Measurements from ENCODE around the gene ATXN7L2.

DNA sequence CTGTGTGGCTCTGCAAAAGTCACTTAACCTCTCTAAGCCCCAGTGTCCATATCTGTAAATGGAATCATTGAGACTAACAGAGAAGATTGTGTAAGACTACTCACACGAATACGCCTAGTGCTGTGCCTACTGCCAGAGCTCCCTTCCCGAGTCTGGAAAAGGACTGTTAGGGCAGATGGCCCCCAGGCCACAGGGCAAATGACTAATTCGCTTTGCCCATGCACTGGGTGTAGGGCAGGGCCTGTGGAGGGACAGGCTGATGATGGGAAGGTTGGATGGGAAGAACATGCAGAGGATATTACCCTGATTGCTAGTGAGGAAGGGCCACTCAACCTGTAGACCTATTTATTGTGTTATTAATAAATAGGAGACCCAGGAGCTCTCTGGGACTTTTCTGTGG is 51.8 kb downstream of the ATXN7L2 start:
- TF ChIP-seq POLR2A (IDR thresholded peaks at IDR 0.05; ENCODE audit: control extremely low read depth in 1 of 2, low read depth in 2 of 2, low read length in 2 of 2) (no peak), SUZ12 (IDR thresholded peaks at IDR 0.05; ENCODE audit: low read length) (no peak), HDAC6 (IDR thresholded peaks at IDR 0.05; ENCODE audit: low read depth, low read length) (no peak), RAD21 (IDR thresholded peaks at IDR 0.05 in 1 of 2, conservative IDR thresholded peaks at IDR 0.05 in 1 of 2; ENCODE audit: low read depth in 2 of 2, low read length in 2 of 2) (no peak), EZH2 (IDR thresholded peaks at IDR 0.05; ENCODE audit: low read depth, low read length, severe bottlenecking) (no peak), POLR2AphosphoS5 (IDR thresholded peaks at IDR 0.05; ENCODE audit: low read depth, low read length) (no peak), SIX5 (IDR thresholded peaks at IDR 0.05; ENCODE audit: low read depth, low read length) (no peak), CBX5 (IDR thresholded peaks at IDR 0.05; ENCODE audit: low read depth, low read length) (no peak), SAP30 (IDR thresholded peaks at IDR 0.05; ENCODE audit: insufficient read depth, insufficient replicate concordance, low read length) (no peak), JUN (IDR thresholded peaks at IDR 0.05; ENCODE audit: low read depth, low read length) (no peak)
- TF ChIP-seq, protein P1, sequence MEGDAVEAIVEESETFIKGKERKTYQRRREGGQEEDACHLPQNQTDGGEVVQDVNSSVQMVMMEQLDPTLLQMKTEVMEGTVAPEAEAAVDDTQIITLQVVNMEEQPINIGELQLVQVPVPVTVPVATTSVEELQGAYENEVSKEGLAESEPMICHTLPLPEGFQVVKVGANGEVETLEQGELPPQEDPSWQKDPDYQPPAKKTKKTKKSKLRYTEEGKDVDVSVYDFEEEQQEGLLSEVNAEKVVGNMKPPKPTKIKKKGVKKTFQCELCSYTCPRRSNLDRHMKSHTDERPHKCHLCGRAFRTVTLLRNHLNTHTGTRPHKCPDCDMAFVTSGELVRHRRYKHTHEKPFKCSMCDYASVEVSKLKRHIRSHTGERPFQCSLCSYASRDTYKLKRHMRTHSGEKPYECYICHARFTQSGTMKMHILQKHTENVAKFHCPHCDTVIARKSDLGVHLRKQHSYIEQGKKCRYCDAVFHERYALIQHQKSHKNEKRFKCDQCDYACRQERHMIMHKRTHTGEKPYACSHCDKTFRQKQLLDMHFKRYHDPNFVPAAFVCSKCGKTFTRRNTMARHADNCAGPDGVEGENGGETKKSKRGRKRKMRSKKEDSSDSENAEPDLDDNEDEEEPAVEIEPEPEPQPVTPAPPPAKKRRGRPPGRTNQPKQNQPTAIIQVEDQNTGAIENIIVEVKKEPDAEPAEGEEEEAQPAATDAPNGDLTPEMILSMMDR (IDR thresholded peaks at IDR 0.05; ENCODE audit: control extremely low read depth in 1 of 3, insufficient read depth in 1 of 3, low read depth in 1 of 3, low read length in 3 of 3): no peak
- TF ChIP-seq, protein P2, sequence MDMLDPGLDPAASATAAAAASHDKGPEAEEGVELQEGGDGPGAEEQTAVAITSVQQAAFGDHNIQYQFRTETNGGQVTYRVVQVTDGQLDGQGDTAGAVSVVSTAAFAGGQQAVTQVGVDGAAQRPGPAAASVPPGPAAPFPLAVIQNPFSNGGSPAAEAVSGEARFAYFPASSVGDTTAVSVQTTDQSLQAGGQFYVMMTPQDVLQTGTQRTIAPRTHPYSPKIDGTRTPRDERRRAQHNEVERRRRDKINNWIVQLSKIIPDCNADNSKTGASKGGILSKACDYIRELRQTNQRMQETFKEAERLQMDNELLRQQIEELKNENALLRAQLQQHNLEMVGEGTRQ (IDR thresholded peaks at IDR 0.05; ENCODE audit: low read length): no peak
